PC-9 (cell line): ENCODE results near the gene LRCH3. TPM values are rescaled to one million over a fixed set of nuclear protein-coding genes. Genes with fewer than 3 reads are reported as not detected.

ENCODE experiments used
- BruUV-seq: library from RNA; stranded (reverse); fragments of 400-500 nt; replicated peaks from 2 replicates; lab custom pipeline; 2021; lab: Mats Ljungman, UMichigan
- CTCF ChIA-PET: fragments of 300-600 bp; sonication (Branson Sonifier 250); formaldehyde crosslinking; loops from one replicate; lab custom pipeline; 2022; ENCODE audit warnings: antibody characterized with exemption; lab: Charles Lee
- POLR2A ChIA-PET: fragments of 300-600 bp; sonication (Branson Sonifier 250); formaldehyde crosslinking; loops from one replicate; lab custom pipeline; 2022; ENCODE audit warnings: antibody characterized with exemption; ENCODE audit not compliant: unreplicated experiment; lab: Charles Lee
- DNase-seq, 2 experiments: peaks; one replicate each; pipeline versions ENCODE4 v3.0.0 to v3.0.0-alpha.2; 2015 to 2022; ENCODE audit warnings: mixed read lengths in 1 of 2
- H2AFZ ChIP-seq: fragments of 200-600 bp; sonication (generic); 2 replicates; pipeline ENCODE4 v1.8.1; 2017; ENCODE audit warnings: antibody characterized with exemption
- H3F3A ChIP-seq: fragments of 200-600 bp; sonication (generic); 2 replicates; pipeline ENCODE4 v1.8.1; 2017; ENCODE audit warnings: antibody characterized with exemption, mild to moderate bottlenecking, low read depth; ENCODE audit not compliant: insufficient read depth
- H3K27ac ChIP-seq: fragments of 200-600 bp; sonication (generic); 2 replicates; pipeline ENCODE4 v1.6.1; 2016; ENCODE audit warnings: mixed run types
- H3K27me3 ChIP-seq: fragments of 200-600 bp; sonication (generic); 2 replicates; pipeline ENCODE4 v1.6.1; 2016; ENCODE audit warnings: low read depth, mixed run types; ENCODE audit not compliant: insufficient read depth
- H3K36me3 ChIP-seq: fragments of 200-600 bp; sonication (generic); 2 replicates; pipeline ENCODE4 v1.6.1; 2016; ENCODE audit warnings: low read depth, mixed run types
- H3K4me1 ChIP-seq: fragments of 200-600 bp; sonication (generic); replicated peaks from 2 replicates; pipeline ENCODE4 v1.6.1; 2016; ENCODE audit warnings: mixed run types; ENCODE audit not compliant: insufficient read depth
- H3K4me2 ChIP-seq: fragments of 200-600 bp; sonication (generic); 2 replicates; pipeline ENCODE4 v1.6.1; 2017; ENCODE audit warnings: mixed run types
- H3K4me3 ChIP-seq: fragments of 200-600 bp; sonication (generic); 2 replicates; pipeline ENCODE4 v1.6.1; 2016; ENCODE audit warnings: mixed run types
- H3K79me2 ChIP-seq: fragments of 200-600 bp; sonication (generic); 2 replicates; pipeline ENCODE4 v1.6.1; 2017; ENCODE audit warnings: low read depth, mixed run types
- H3K9me2 ChIP-seq: fragments of 200-600 bp; sonication (generic); 2 replicates; pipeline ENCODE4 v1.8.1; 2017; ENCODE audit warnings: mild to moderate bottlenecking; ENCODE audit not compliant: insufficient read depth
- H3K9me3 ChIP-seq: fragments of 200-600 bp; sonication (generic); 2 replicates; pipeline ENCODE4 v1.8.1; 2016; ENCODE audit warnings: low read depth; ENCODE audit not compliant: insufficient read depth
- H4K20me1 ChIP-seq: fragments of 200-600 bp; sonication (generic); 2 replicates; pipeline ENCODE4 v1.8.1; 2017; ENCODE audit not compliant: insufficient read depth
- CTCF ChIP-seq: fragments of 200-600 bp; sonication (generic); conservative IDR thresholded peaks from 2 replicates; pipeline ENCODE4 v1.6.1; 2017; ENCODE audit warnings: mixed run types, antibody characterized with exemption, mild to moderate bottlenecking, moderate library complexity
- EZH2 ChIP-seq: fragments of 200-600 bp; sonication (generic); IDR thresholded peaks from 2 replicates; pipeline ENCODE4 v1.8.0; 2017; ENCODE audit warnings: antibody characterized with exemption, low read depth
- intact Hi-C: fragments of 100-400 bp; cut with micrococcal nuclease; formaldehyde crosslinking; loops from one replicate; pipeline ENCODE4 v1.10.0; 2022; ENCODE audit not compliant: unreplicated experiment
- total RNA-seq: library from RNA; stranded (reverse); gene quantifications from 2 replicates; pipeline ENCODE4 v1.2.3, GENCODE V29; 2021

Gene LRCH3
- total RNA-seq, 1 experiment from 2014 or later = 51.9 TPM

GRCh38 chr3:197892162-197892561 lies 101.1 kb downstream of the LRCH3 start:
- intact Hi-C loops = no loop called here
- Histone ChIP-seq H3K79me2 (no peaks in the 10 kb centered on the region), H3F3A (peaks cover 39% of the 10 kb centered on the region), H3K9me3 (no peaks in the 10 kb centered on the region), H3K4me1 (peaks cover 29% of the 10 kb centered on the region), H3K9me2 (no peaks in the 10 kb centered on the region), H3K27ac (no peak overlapping the region), H2AFZ (no peak overlapping the region), H4K20me1 (no peaks in the 10 kb centered on the region), H3K27me3 (no peaks in the 10 kb centered on the region), H3K4me3 (no peak overlapping the region), H3K4me2 (no peak overlapping the region), H3K36me3 (no peaks in the 10 kb centered on the region)
- no TSS peak for BruUV-seq
- ChIA-PET CTCF (interaction anchor here (1.0 kb wide), 1 partner anchor 15 kb away, joined by 4 read pairs; no protein-coding TSS in a partner anchor), POLR2A (no interaction called here)
- no peak for DNase-seq
- TF ChIP-seq CTCF = no peak

GRCh38 chr3:197896421-197896820 lies 105.4 kb downstream of the LRCH3 start:
- DNase-seq = no peak
- Histone ChIP-seq H2AFZ (no peak overlapping the region), H3K4me1 (no peaks in the 10 kb centered on the region), H3K9me2 (no peaks in the 10 kb centered on the region), H3K36me3 (no peaks in the 10 kb centered on the region), H3K27me3 (no peaks in the 10 kb centered on the region), H3F3A (0 out of 2 replicates have a peak, but pooled peaks cover 4% of the 10 kb centered on the region), H4K20me1 (no peaks in the 10 kb centered on the region), H3K79me2 (no peaks in the 10 kb centered on the region), H3K4me3 (no peak overlapping the region), H3K4me2 (no peak overlapping the region), H3K9me3 (0 out of 2 replicates have a peak, but pooled peaks cover 7% of the 10 kb centered on the region), H3K27ac (no peak overlapping the region)
- POLR2A ChIA-PET = no interaction called here
- intact Hi-C loops = no loop called here
- BruUV-seq = no TSS peak
- TF ChIP-seq CTCF (no peak), EZH2 (no peak)
- CTCF ChIA-PET = no interaction called here

- H3K4me1 ChIP-seq = no peaks in the 10 kb centered on the region
- H3K9me3 ChIP-seq = 0 out of 2 replicates have a peak, but pooled peaks cover 7% of the 10 kb centered on the region
- no peak overlapping the region for H2AFZ ChIP-seq
- intact Hi-C loops = no loop called here
- no peaks in the 10 kb centered on the region for H4K20me1 ChIP-seq
- no peaks in the 10 kb centered on the region for H3K9me2 ChIP-seq
- H3K27ac ChIP-seq = no peak overlapping the region
- no peaks in the 10 kb centered on the region for H3K36me3 ChIP-seq
- H3K27me3 ChIP-seq = no peaks in the 10 kb centered on the region
- no peak overlapping the region for H3K4me2 ChIP-seq
- no TSS peak for BruUV-seq
- H3K79me2 ChIP-seq = no peaks in the 10 kb centered on the region
- ChIA-PET CTCF (no interaction called here), POLR2A (no interaction called here)
- no peak overlapping the region for H3K4me3 ChIP-seq
- DNase-seq = no peak
- 0 out of 2 replicates have a peak, but pooled peaks cover 1% of the 10 kb centered on the region for H3F3A ChIP-seq
- no peak for TF ChIP-seq CTCF
- no peak for TF ChIP-seq EZH2
Measured at GRCh38 chr3:197899833-197900478, 108.9 kb downstream of the LRCH3 start.
